Activated gamma-delta T cell (primary cell): Measurements from ENCODE around the gene PLPPR5.

Experiments used
- DNase-seq: peaks from one replicate; lab custom pipeline; 2025; lab: John Stamatoyannopoulos, UW

Gene PLPPR5

DNA sequence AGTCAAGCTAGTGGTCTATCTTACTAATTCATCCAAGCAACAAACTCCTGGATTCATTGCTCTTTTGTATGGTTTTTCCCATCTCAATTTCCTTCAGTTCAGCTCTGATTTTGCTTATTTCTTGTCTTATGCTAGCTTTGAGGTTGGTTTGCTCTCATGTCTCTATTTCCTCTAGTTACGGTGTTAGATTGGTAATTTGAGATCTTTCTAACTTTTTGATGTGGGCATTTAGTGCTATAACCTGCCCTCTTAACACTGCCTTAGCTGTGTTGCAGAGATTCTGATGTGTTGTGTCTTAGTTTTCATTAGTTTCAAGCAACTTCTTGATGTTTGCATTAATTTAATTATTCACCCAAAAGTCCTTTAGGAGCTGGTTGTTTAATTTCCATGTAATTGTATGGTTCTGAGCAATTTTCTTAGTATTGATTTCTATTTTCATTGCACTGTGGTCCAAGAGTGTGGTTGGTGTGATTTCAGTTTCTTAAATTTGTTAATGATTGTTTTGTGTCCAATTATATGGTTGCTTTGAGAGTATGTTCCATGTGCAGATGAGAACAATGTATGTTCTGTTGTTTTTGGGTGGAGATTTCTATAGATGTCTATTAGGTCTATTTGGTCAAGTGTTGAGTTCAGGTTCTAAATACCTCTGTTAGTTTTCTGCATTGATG lies 154.6 kb downstream of the PLPPR5 start:
- no peak for DNase-seq

DNA sequence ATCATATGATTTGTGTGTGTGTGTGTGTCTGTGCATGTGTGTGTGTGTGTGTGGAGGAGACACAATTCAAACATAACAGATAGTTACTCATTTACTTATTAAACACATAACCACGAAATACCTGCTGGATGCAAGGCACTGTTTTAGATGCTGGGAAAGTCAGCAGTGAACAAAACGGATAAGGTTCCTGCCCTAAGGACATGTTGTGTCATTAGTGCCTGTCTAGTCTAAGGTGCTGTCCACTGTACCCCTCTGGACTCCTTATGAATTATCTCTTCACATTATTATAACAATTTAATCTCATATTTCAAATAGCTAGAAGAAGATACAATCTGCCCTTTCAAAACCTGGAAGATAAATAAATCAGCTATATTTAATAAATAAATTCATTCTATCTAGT lies 162.4 kb downstream of the PLPPR5 start:
- no peak for DNase-seq
